ENCODE data around the gene BMP6.

The BMP6 gene

GRCh38 chr6:7749478-7749877, 23.6 kb downstream of the BMP6 start:
- Mint-ChIP-seq H3K27ac (no peak overlapping the region), H3K27me3 (peaks cover 25% of the 10 kb centered on the region), H3K4me3 (no peak overlapping the region), H3K4me1 (ENCODE audit: low read depth) (no peaks in the 10 kb centered on the region), H3K9me3 (no peaks in the 10 kb centered on the region), H3K36me3 (ENCODE audit: low read depth) (no peaks in the 10 kb centered on the region)

- Mint-ChIP-seq H3K9me3 (no peaks in the 10 kb centered on the region), H3K27ac (no peak overlapping the region), H3K36me3 (ENCODE audit: low read depth) (no peaks in the 10 kb centered on the region), H3K4me1 (ENCODE audit: low read depth) (no peaks in the 10 kb centered on the region), H3K4me3 (no peak overlapping the region), H3K27me3 (peaks cover 26% of the 10 kb centered on the region)
Observed at GRCh38 chr6:7750197-7750596, 24.3 kb downstream of the BMP6 start.

- H3K9me3 Mint-ChIP-seq, result no peaks in the 10 kb centered on the region
- no peak overlapping the region for H3K27ac Mint-ChIP-seq
- no peak overlapping the region for H3K4me3 Mint-ChIP-seq
- H3K36me3 Mint-ChIP-seq (ENCODE audit: low read depth), result no peaks in the 10 kb centered on the region
- no peaks in the 10 kb centered on the region for H3K4me1 Mint-ChIP-seq (ENCODE audit: low read depth)
- peaks cover 32% of the 10 kb centered on the region for H3K27me3 Mint-ChIP-seq
Observed at GRCh38 chr6:7758456-7758855, 32.6 kb downstream of the BMP6 start.

DNA sequence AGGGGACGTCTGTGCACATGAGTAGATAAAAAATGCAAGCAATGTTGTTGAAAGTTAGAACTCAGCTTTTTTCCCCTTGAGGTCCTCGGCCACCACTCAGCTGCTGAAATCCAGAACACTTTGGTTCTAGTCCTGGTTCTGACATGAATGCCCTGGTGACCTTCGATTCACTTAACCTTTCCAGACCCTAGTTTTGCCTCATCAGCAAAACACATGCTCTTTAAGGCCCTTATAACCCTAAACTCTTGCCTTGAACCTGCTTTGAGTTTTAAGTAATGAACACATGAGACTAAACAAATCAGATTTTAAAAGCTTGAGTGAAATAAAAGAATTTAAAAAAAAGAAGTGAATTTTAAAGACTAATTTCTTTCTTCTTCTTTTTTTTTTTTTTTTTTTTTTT, 33.4 kb downstream of the BMP6 start:
- H3K36me3 Mint-ChIP-seq (ENCODE audit: low read depth), result no peaks in the 10 kb centered on the region
- H3K4me3 Mint-ChIP-seq, result no peak overlapping the region
- H3K27me3 Mint-ChIP-seq, result peaks cover 25% of the 10 kb centered on the region

GRCh38 chr6:7761051-7761450, 35.2 kb downstream of the BMP6 start:
- H3K36me3 Mint-ChIP-seq (ENCODE audit: low read depth), result no peaks in the 10 kb centered on the region
- no peaks in the 10 kb centered on the region for H3K9me3 Mint-ChIP-seq
- no peak overlapping the region for H3K27ac Mint-ChIP-seq
- H3K4me3 Mint-ChIP-seq, result no peak overlapping the region
- no peaks in the 10 kb centered on the region for H3K4me1 Mint-ChIP-seq (ENCODE audit: low read depth)
- H3K27me3 Mint-ChIP-seq, result peaks cover 10% of the 10 kb centered on the region

More for the DNA sequence above, 33.4 kb downstream of the BMP6 start:
- Mint-ChIP-seq H3K27ac (no peak overlapping the region), H3K9me3 (no peaks in the 10 kb centered on the region), H3K4me1 (ENCODE audit: low read depth) (no peaks in the 10 kb centered on the region)

GRCh38 chr6:7762760-7763159, 36.9 kb downstream of the BMP6 start:
- Mint-ChIP-seq H3K36me3 (ENCODE audit: low read depth) (no peaks in the 10 kb centered on the region), H3K9me3 (no peaks in the 10 kb centered on the region), H3K4me3 (no peak overlapping the region), H3K27me3 (no peaks in the 10 kb centered on the region), H3K4me1 (ENCODE audit: low read depth) (no peaks in the 10 kb centered on the region), H3K27ac (no peak overlapping the region)

GRCh38 chr6:7763881-7764280, 38.0 kb downstream of the BMP6 start:
- Mint-ChIP-seq H3K27me3 (peaks cover 4% of the 10 kb centered on the region), H3K27ac (no peak overlapping the region), H3K4me3 (no peak overlapping the region), H3K4me1 (ENCODE audit: low read depth) (no peaks in the 10 kb centered on the region), H3K9me3 (no peaks in the 10 kb centered on the region), H3K36me3 (ENCODE audit: low read depth) (no peaks in the 10 kb centered on the region)

GRCh38 chr6:7765575-7766325, 39.9 kb downstream of the BMP6 start:
- Mint-ChIP-seq H3K4me1 (ENCODE audit: low read depth) (no peaks in the 10 kb centered on the region), H3K36me3 (ENCODE audit: low read depth) (no peaks in the 10 kb centered on the region)

GRCh38 chr6:7769702-7770101, 43.8 kb downstream of the BMP6 start:
- H3K27me3 Mint-ChIP-seq, result peaks cover 18% of the 10 kb centered on the region
- no peaks in the 10 kb centered on the region for H3K4me1 Mint-ChIP-seq (ENCODE audit: low read depth)
- H3K9me3 Mint-ChIP-seq, result no peaks in the 10 kb centered on the region
- H3K4me3 Mint-ChIP-seq, result no peak overlapping the region
- H3K27ac Mint-ChIP-seq, result no peak overlapping the region
- H3K36me3 Mint-ChIP-seq (ENCODE audit: low read depth), result no peaks in the 10 kb centered on the region

More at GRCh38 chr6:7765575-7766325, 39.9 kb downstream of the BMP6 start:
- no peak overlapping the region for H3K27ac Mint-ChIP-seq
- no peaks in the 10 kb centered on the region for H3K9me3 Mint-ChIP-seq
- H3K4me3 Mint-ChIP-seq, result no peak overlapping the region
- H3K27me3 Mint-ChIP-seq, result peaks cover 9% of the 10 kb centered on the region

GRCh38 chr6:7770111-7770510, 44.2 kb downstream of the BMP6 start:
- no peak overlapping the region for H3K4me3 Mint-ChIP-seq
- peaks cover 21% of the 10 kb centered on the region for H3K27me3 Mint-ChIP-seq

DNA sequence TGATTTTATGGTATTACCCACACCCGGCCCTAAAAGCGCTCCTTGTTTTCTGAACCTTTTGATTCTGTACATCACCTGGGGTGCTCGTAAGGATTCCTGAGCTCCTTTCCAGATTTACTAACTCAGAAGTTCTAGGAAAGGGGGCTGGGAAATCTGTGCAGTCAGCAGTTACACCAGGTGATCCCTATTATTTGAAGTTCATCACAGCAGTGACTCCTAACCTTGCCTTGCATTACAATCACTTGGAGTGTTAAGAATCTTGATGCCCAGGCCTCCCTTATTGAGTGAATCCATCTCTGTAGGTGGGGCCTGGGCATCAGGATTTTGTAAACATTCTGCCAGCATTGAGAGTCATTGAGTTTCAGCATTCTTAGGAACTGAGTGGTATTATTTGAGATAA, 44.7 kb downstream of the BMP6 start:
- H3K36me3 Mint-ChIP-seq (ENCODE audit: low read depth), result no peaks in the 10 kb centered on the region
- peaks cover 24% of the 10 kb centered on the region for H3K27me3 Mint-ChIP-seq
- no peak overlapping the region for H3K4me3 Mint-ChIP-seq
- H3K4me1 Mint-ChIP-seq (ENCODE audit: low read depth), result no peaks in the 10 kb centered on the region
- H3K27ac Mint-ChIP-seq, result no peak overlapping the region
- no peaks in the 10 kb centered on the region for H3K9me3 Mint-ChIP-seq

More at GRCh38 chr6:7770111-7770510, 44.2 kb downstream of the BMP6 start:
- Mint-ChIP-seq H3K9me3 (no peaks in the 10 kb centered on the region), H3K36me3 (ENCODE audit: low read depth) (no peaks in the 10 kb centered on the region), H3K27ac (no peak overlapping the region), H3K4me1 (ENCODE audit: low read depth) (no peaks in the 10 kb centered on the region)

DNA sequence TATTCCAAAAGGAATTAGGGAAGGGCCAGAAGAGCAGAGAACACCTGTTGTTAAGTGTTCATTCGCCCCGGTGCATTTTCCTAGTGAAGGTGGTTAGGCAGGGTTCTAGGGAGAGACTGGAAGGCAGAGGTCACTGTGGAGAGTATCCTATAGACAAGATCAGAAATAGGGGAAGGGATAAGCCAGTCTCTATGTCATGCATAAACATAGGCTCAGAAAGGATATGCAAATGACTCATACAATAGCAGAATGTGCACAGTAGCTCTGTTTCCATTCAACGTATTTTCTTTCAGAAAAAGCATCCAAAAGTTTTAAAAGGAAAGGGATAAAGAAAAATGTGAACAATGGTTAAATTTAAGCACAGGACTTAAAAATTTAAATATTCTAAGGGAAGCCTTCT, 47.4 kb downstream of the BMP6 start:
- Mint-ChIP-seq H3K36me3 (ENCODE audit: low read depth) (no peaks in the 10 kb centered on the region), H3K27me3 (peaks cover 32% of the 10 kb centered on the region), H3K27ac (no peak overlapping the region), H3K4me1 (ENCODE audit: low read depth) (no peaks in the 10 kb centered on the region), H3K9me3 (no peaks in the 10 kb centered on the region), H3K4me3 (no peak overlapping the region)

GRCh38 chr6:7773914-7774313, 48.0 kb downstream of the BMP6 start:
- H3K9me3 Mint-ChIP-seq, result no peaks in the 10 kb centered on the region
- no peak overlapping the region for H3K4me3 Mint-ChIP-seq
- H3K36me3 Mint-ChIP-seq (ENCODE audit: low read depth), result no peaks in the 10 kb centered on the region
- H3K27me3 Mint-ChIP-seq, result peaks cover 27% of the 10 kb centered on the region
- no peak overlapping the region for H3K27ac Mint-ChIP-seq
- H3K4me1 Mint-ChIP-seq (ENCODE audit: low read depth), result no peaks in the 10 kb centered on the region

- Mint-ChIP-seq H3K27me3 (peaks cover 19% of the 10 kb centered on the region), H3K4me3 (no peak overlapping the region), H3K36me3 (ENCODE audit: low read depth) (no peaks in the 10 kb centered on the region), H3K9me3 (no peaks in the 10 kb centered on the region), H3K27ac (no peak overlapping the region), H3K4me1 (ENCODE audit: low read depth) (no peaks in the 10 kb centered on the region)
Observed at GRCh38 chr6:7776509-7776908, 50.6 kb downstream of the BMP6 start.

DNA sequence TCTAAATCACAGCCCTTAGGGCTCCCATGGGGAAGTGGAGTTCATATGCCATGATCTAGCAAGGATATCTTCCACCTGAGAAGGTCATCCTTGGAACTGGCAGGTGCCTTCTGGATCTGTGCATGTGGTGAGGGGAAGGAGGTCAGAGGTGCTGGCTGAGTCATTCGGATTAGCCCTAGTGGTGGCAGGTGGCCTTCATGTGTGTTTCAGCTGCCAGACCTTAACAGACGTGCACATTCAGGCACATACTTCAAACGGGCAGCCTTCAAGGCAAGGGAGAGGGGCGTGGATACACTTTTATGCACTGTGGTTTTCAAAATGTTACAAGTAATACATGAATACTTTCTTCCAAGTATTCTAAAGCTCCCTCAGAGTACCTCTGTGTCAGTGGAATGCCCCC, 51.2 kb downstream of the BMP6 start:
- no peaks in the 10 kb centered on the region for H3K4me1 Mint-ChIP-seq (ENCODE audit: low read depth)
- H3K27ac Mint-ChIP-seq, result no peak overlapping the region
- H3K4me3 Mint-ChIP-seq, result no peak overlapping the region
- H3K9me3 Mint-ChIP-seq, result no peaks in the 10 kb centered on the region
- H3K36me3 Mint-ChIP-seq (ENCODE audit: low read depth), result no peaks in the 10 kb centered on the region
- H3K27me3 Mint-ChIP-seq, result peaks cover 21% of the 10 kb centered on the region

DNA sequence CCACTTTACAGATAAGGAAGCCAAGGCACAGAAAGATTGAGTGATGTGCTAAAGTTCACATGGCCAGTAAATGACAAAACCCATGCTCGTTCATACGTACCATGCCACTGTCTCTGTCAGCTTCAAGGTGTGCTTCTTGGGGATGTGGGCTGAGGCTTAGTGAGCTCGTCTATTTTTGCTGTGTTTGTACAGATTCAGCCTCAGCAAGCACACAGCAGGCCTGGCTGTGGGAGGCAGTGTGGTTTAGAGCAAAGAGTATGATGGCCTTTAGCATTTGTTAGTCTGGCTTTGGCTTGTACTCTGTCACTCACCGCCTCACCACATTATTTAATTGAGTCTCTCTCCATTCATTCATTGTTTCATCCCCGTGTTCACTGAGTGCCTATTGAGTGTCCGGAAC, 55.3 kb downstream of the BMP6 start:
- peaks cover 22% of the 10 kb centered on the region for H3K27me3 Mint-ChIP-seq
- no peaks in the 10 kb centered on the region for H3K4me1 Mint-ChIP-seq (ENCODE audit: low read depth)
- no peaks in the 10 kb centered on the region for H3K36me3 Mint-ChIP-seq (ENCODE audit: low read depth)
- no peak overlapping the region for H3K27ac Mint-ChIP-seq
- H3K4me3 Mint-ChIP-seq, result no peak overlapping the region
- no peaks in the 10 kb centered on the region for H3K9me3 Mint-ChIP-seq
